GM10266 (cell line): ENCODE measurements around the gene RALGDS.
"Not testable (repeated sequence)": the region's sequence is repeated elsewhere in the genome, so short reads cannot be mapped to it uniquely, and the experiment has no call there.

Source experiments
- DNase-seq: peaks from one replicate; pipeline ENCODE4 v3.0.0; 2012; ENCODE audit errors: extremely low spot score
- CTCF ChIP-seq: IDR thresholded peaks from 2 replicates; pipeline ENCODE4 v1.5.1; 2012; ENCODE audit warnings: mild to moderate bottlenecking, low read depth; ENCODE audit not compliant: control insufficient read depth, insufficient read depth; ENCODE audit errors: missing control alignments

The RALGDS gene

GRCh38 chr9:133064241-133065069 lies 56.6 kb downstream of the RALGDS start:
- TF ChIP-seq CTCF: no peak
- no peak for DNase-seq

- no peak for TF ChIP-seq CTCF
Measured at GRCh38 chr9:133063500-133064231, 57.4 kb downstream of the RALGDS start.

GRCh38 chr9:133063159-133063499 lies 57.9 kb downstream of the RALGDS start:
- no peak for TF ChIP-seq CTCF

More at GRCh38 chr9:133063500-133064231, 57.4 kb downstream of the RALGDS start:
- no peak for DNase-seq

GRCh38 chr9:133062569-133062968 lies 58.5 kb downstream of the RALGDS start:
- not testable (repeated sequence) for DNase-seq

More at GRCh38 chr9:133063159-133063499, 57.9 kb downstream of the RALGDS start:
- no peak for DNase-seq

GRCh38 chr9:133061764-133062145 lies 59.3 kb downstream of the RALGDS start, which contains the start of gene CEL:
Gene CEL, plus strand, starts transcription at chr9:133061981. Its CDS starts 22 bp downstream, at chr9:133062003.
- not testable (repeated sequence) for DNase-seq

GRCh38 chr9:133061019-133061763 lies 59.8 kb downstream of the RALGDS start:
- DNase-seq: not testable (repeated sequence)

- DNase-seq: no peak
- no peak for TF ChIP-seq CTCF
Measured at GRCh38 chr9:133060417-133060841, 60.6 kb downstream of the RALGDS start.

GRCh38 chr9:133059623-133060022 lies 61.4 kb downstream of the RALGDS start:
- DNase-seq: no peak
- no peak for TF ChIP-seq CTCF
